Transverse colon (tissue), 4 donors: ENCODE measurements around the gene ZNF341. TPM values are rescaled to one million over a fixed set of nuclear protein-coding genes. Genes with fewer than 3 reads are reported as not detected.

Experiments used
- DNase-seq: peaks from one replicate; pipeline ENCODE4 v3.0.0-alpha.2; 2019
- H3K27ac ChIP-seq, 4 donors: fragments of 200-600 bp; sonication (generic); 2 replicates each; pipeline ENCODE4 v1.5.1; 2016 to 2018; ENCODE audit warnings: inconsistent platforms in 4 of 4
- H3K27me3 ChIP-seq: fragments of 200-600 bp; sonication (generic); 2 replicates; pipeline ENCODE4 v1.5.1; 2017; ENCODE audit warnings: inconsistent platforms
- H3K36me3 ChIP-seq, 4 donors: fragments of 200-600 bp; sonication (generic); 2 replicates each; pipeline ENCODE4 v1.5.1; 2017 to 2019; ENCODE audit warnings: inconsistent platforms in 4 of 4
- H3K4me1 ChIP-seq, 4 donors: fragments of 200-600 bp; sonication (generic); 2 replicates each; pipeline ENCODE4 v1.5.1; 2017 to 2020; ENCODE audit warnings: inconsistent platforms in 4 of 4
- H3K4me3 ChIP-seq, 4 donors: fragments of 200-600 bp; sonication (generic); 1 replicate in 1 of 4; 2 replicates in 3 of 4; pipeline versions ENCODE4 v1.5.1 to v1.6.1; 2017 to 2019; ENCODE audit warnings: inconsistent platforms in 4 of 4
- H3K9me3 ChIP-seq, 2 donors: fragments of 200-600 bp; sonication (generic); 2 replicates each; pipeline ENCODE4 v1.5.1; 2017 to 2019; ENCODE audit warnings: inconsistent platforms in 2 of 2
- CTCF ChIP-seq, 5 experiments: fragments of 200-600 bp in 3 of 5; fragments of 450-650 bp in 2 of 5; sonication (generic) in 3 of 5; IDR thresholded peaks; 1 replicate in 2 of 5; 2 replicates in 3 of 5; pipeline ENCODE4 v1.5.1; 2016 to 2017; ENCODE audit warnings: antibody characterized with exemption in 5 of 5, inconsistent platforms in 3 of 5, mild to moderate bottlenecking in 2 of 5, moderate library complexity in 1 of 5
- EP300 ChIP-seq: sonication (generic); formaldehyde crosslinking; IDR thresholded peaks from one replicate; pipeline ENCODE4 v1.6.1; 2017; ENCODE audit warnings: antibody characterized with exemption, low read depth
- POLR2A ChIP-seq: fragments of 450-650 bp; IDR thresholded peaks from one replicate; pipeline ENCODE4 v1.6.1; 2016; ENCODE audit warnings: antibody characterized with exemption, mild to moderate bottlenecking, moderate library complexity
- POLR2AphosphoS5 ChIP-seq, 3 donors: sonication (generic); formaldehyde crosslinking; IDR thresholded peaks; one replicate each; pipeline ENCODE4 v1.6.1; 2016; ENCODE audit warnings: antibody characterized with exemption in 3 of 3
- WGBS, 2 donors: methylation state at CpG; one replicate each; pipeline ENCODE4 v1.1.5; 2018; ENCODE audit warnings: low coverage in 1 of 2; 5-methylcytosine and 5-hydroxymethylcytosine counted together
- in situ Hi-C, 4 donors: fragments of 200-750 bp; cut with MboI; loops; one replicate each; pipeline versions ENCODE4 v1.15.0 to v1.15.1; 2017; ENCODE audit warnings: low sequenced_read_pairs in 3 of 4, low pct_ligation_motif_present in 1 of 4, low pct_unique_long_range_greater_than_20kb in 1 of 4
- intact Hi-C: fragments of 100-400 bp; cut with DNase I; formaldehyde crosslinking; loops from one replicate; pipeline ENCODE4 v1.15.1; 2023; ENCODE audit warnings: low total_unique reads
- total RNA-seq, 4 donors: library from RNA; depleted of rRNA; stranded (reverse); fragments of >200 nt; gene quantifications; one replicate each; pipeline ENCODE4 v1.1.0, GENCODE V29; 2016

ZNF341 gene
- total RNA-seq, 4 donors from 2014 or later = 3.8 to 7.2 (median 7.1) TPM

- H3K4me1 ChIP-seq = peaks cover 0 to 7% (median 3%) of the 10 kb centered on the region in 4 donors
- no peak overlapping the region for H3K4me3 ChIP-seq
- H3K27me3 ChIP-seq = no peaks in the 10 kb centered on the region
- intact Hi-C loops (no loop called here), in situ Hi-C loops (no loop called here)
- no peaks in the 10 kb centered on the region for H3K36me3 ChIP-seq
- TF ChIP-seq POLR2A = no peak
- no peak for TF ChIP-seq POLR2AphosphoS5 (IDR thresholded peaks at IDR 0.05)
- no peak for TF ChIP-seq CTCF (IDR thresholded peaks at IDR 0.05)
- no peak for TF ChIP-seq EP300
- no peaks in the 10 kb centered on the region for H3K9me3 ChIP-seq
- H3K27ac ChIP-seq = peak overlapping the region in 2 of 4 donors; percentile 25 to 33
- DNase-seq = no peak
- WGBS, 2 donors = 74 to 84% methylated on average over 3 to 5 of the region's 5 CpGs
These were observed 38.5 kb upstream of the ZNF341 start for GRCh38 chr20:33693289-33693688.

- in situ Hi-C loops (no loop called here), intact Hi-C loops (no loop called here)
- peak overlapping the region in 3 of 4 donors; percentile 18 to 33 (median 25) for H3K27ac ChIP-seq
- H3K9me3 ChIP-seq = no peaks in the 10 kb centered on the region
- no peak for TF ChIP-seq POLR2AphosphoS5 (IDR thresholded peaks at IDR 0.05)
- no peak for TF ChIP-seq POLR2A
- no peak for TF ChIP-seq EP300
- TF ChIP-seq CTCF (IDR thresholded peaks at IDR 0.05) = no peak
- H3K36me3 ChIP-seq = no peaks in the 10 kb centered on the region
- no peak for DNase-seq
- H3K4me1 ChIP-seq = peaks cover 0 to 7% (median 3%) of the 10 kb centered on the region in 4 donors
- no peaks in the 10 kb centered on the region for H3K27me3 ChIP-seq
- WGBS, 2 donors = 83% methylated on average over 2 to 17 of the region's 17 CpGs
- H3K4me3 ChIP-seq = no peak overlapping the region
These were observed 37.8 kb upstream of the ZNF341 start for GRCh38 chr20:33693741-33694638.

GRCh38 chr20:33694639-33695012 lies 37.2 kb upstream of the ZNF341 start:
- no peak for DNase-seq
- Histone ChIP-seq H3K4me1 (peaks cover 0 to 7% (median 3%) of the 10 kb centered on the region in 4 donors), H3K9me3 (no peaks in the 10 kb centered on the region), H3K4me3 (no peak overlapping the region), H3K36me3 (no peaks in the 10 kb centered on the region), H3K27me3 (no peaks in the 10 kb centered on the region), H3K27ac (peak overlapping the region in 2 of 4 donors; percentile 25 to 33)
- intact Hi-C loops = no loop called here
- 79% methylated on average over 6 of the region's 6 CpGs; no CpG with 5 or more reads in 1 of the 2 donors for WGBS, 2 donors
- in situ Hi-C loops = no loop called here
- TF ChIP-seq POLR2AphosphoS5 (IDR thresholded peaks at IDR 0.05) = no peak
- no peak for TF ChIP-seq POLR2A
- TF ChIP-seq CTCF (IDR thresholded peaks at IDR 0.05) = no peak
- no peak for TF ChIP-seq EP300

- intact Hi-C loops (no loop called here), in situ Hi-C loops (no loop called here)
- Histone ChIP-seq H3K4me3 (no peak overlapping the region), H3K9me3 (no peaks in the 10 kb centered on the region), H3K4me1 (peaks cover 0 to 7% (median 3%) of the 10 kb centered on the region in 4 donors), H3K27ac (peak overlapping the region in 3 of 4 donors; percentile 25 to 65 (median 38)), H3K36me3 (no peaks in the 10 kb centered on the region), H3K27me3 (no peaks in the 10 kb centered on the region)
- WGBS, 2 donors = 54 to 79% methylated on average over 3 to 4 of the region's 4 CpGs
- TF ChIP-seq POLR2AphosphoS5 (IDR thresholded peaks at IDR 0.05) (no peak), CTCF (IDR thresholded peaks at IDR 0.05) (no peak), POLR2A (no peak), EP300 (no peak)
- DNase-seq = no peak
These were observed 35.3 kb upstream of the ZNF341 start for GRCh38 chr20:33696448-33696847.
